GM18520 (cell line): Measurements from ENCODE around the gene SF3B6.
"Not testable (repeated sequence)": the region's sequence is repeated elsewhere in the genome, so short reads cannot be mapped to it uniquely, and the experiment has no call there.

Source experiments
- ATAC-seq: cut with Tn5 transposase; IDR thresholded peaks from one replicate; pipeline ENCODE4 v1.9.1; 2021; ENCODE audit not compliant: unreplicated experiment

SF3B6 gene

DNA sequence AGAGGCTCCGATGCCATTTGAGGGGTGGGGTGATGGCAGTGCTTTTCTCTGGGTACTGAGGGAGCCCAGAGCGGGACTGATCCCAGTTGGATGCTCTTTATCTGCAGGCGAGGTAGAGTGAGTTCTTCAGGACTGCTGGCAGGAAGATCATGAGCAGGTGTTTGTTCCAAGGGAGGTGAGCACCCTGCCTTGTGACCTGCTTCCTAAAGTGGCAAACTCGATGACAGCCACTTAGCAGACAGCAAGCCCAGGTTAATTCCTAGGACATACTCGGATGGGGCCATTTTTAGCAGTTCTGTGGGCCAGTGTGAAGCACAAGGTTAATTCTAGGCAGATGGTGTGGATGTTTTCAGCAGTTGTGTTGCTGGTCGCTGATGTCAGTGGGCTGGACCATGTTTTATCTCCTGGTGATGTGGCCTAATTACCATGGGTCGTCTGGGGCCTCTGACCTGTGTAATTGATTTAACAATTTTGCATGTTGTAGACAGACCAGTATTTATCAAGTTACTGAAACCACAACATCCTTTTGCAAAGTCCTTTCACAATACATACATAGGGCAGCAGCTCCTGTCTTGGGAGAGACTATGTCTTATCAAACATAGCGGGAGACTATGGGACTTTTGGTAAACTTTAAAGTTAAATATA lies 21.6 kb downstream of the SF3B6 start:
- ATAC-seq, result no peak

DNA sequence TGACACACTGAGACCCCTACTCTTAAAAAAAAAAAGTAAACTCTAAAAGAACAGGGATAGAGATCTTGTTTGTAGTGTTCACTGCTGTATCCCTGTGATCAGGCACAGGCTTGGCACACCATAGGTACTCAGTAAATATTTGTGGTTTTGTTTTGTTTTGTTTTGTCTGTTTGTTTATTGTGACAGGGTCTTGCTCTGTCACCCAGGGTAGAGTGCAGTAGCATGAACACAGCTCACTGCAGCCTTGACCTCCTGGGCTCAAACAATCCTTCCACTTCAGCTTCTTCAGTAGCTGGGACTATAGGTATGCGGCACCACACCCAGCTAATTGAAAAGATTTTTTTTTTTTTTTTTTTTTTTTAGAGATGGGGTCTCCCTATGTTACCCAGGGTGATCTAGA lies 23.2 kb downstream of the SF3B6 start:
- no peak for ATAC-seq

- no peak for ATAC-seq
These were observed 24.3 kb downstream of the SF3B6 start for GRCh38 chr2:24051833-24052232.

- ATAC-seq, result no peak
These were observed 25.8 kb downstream of the SF3B6 start for GRCh38 chr2:24050041-24050979.

DNA sequence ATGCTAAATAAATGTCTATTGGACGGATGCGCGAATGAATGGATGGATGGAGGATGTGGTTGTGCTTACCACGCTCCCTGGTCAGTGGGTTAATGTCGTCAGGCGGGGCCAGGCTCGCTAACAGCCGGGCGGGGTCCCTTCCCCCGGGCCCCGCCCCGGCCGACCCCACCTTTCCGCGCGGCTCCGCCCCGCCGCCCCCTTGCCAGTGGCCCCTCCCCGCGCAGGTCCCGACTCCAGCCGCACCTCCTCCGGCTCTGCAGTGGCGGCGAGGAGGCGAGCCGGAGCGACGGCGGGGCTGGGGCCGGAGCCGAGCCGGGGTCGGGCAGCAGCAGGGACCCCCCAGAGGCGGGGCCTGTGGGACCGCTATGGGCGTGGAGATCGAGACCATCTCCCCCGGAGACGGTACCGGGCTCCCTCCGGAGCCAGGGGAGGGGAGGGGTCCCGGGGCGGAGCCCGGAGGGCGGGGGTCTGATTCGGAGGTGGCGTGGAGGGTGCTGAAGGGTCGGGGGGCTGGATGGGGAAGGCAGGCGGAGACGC lies 26.6 kb downstream of the SF3B6 start, which contains the start of gene FKBP1B:
Gene FKBP1B (plus strand): TSS at position 257 of the 537 bp plus-strand sequence. CDS start 109 bp downstream, at position 366.
- no peak for ATAC-seq

DNA sequence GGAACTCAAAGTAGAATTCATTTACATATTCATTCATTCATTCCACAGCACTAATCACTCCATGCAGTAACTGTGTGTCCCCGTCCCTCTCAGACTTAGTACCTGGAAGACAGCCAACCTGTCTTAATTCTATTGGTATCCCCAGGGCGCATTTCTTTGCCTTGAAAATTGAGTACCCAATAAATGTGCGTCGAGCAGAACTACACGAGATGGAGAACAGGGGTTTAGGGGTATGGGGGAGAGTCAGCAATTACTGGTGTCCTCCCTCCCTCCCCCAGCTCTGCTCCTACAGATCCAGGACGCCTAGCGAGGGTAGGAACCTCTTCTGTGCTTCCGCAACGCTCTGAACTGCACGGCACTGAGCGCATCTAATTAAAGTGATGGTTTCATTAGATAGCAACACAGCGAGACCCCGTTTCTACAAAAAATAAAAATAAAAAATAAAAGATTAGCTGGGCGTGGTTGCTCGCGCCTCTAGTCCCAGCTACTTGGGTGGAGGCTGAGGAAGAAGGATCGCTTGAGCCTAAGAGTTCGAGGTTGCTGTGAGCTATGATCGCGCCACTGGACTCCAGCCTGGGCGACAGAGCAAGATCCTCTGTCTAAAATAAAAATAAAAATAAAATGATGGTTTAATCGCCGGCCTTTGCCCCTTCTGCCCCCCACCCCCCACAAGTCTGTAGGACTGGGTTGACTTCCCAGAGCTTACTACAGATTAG lies 27.2 kb downstream of the SF3B6 start:
- no peak for ATAC-seq

- no peak for ATAC-seq
These were observed 28.5 kb downstream of the SF3B6 start for GRCh38 chr2:24047703-24048033.

GRCh38 chr2:24046930-24047702 lies 29.0 kb downstream of the SF3B6 start, which contains the start of gene WDCP:
WDCP (minus strand) TSS chr2:24047391; CDS start chr2:24039494, 7,897 bp downstream.
- ATAC-seq, result peak; percentile 98

DNA sequence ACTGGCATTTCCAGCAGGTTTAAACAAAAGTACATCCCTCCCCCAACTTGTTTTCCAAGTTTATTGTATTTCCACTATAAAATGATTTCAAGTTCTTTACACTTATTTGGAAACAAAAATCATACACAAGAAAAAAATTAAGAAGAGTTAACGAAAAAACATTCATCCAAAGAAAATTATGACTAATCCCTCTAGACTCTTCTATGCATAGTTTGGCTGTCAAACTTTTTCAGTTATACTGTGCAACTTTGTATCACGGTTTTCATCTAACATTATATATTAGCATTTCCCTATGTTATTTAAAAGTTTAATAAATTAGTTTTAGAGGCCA lies 29.6 kb downstream of the SF3B6 start:
- ATAC-seq, result no peak

- ATAC-seq, result no peak
These were observed 30.3 kb downstream of the SF3B6 start for GRCh38 chr2:24045511-24046508.

GRCh38 chr2:24043133-24043532 lies 33.0 kb downstream of the SF3B6 start:
- ATAC-seq, result not testable (repeated sequence)

DNA sequence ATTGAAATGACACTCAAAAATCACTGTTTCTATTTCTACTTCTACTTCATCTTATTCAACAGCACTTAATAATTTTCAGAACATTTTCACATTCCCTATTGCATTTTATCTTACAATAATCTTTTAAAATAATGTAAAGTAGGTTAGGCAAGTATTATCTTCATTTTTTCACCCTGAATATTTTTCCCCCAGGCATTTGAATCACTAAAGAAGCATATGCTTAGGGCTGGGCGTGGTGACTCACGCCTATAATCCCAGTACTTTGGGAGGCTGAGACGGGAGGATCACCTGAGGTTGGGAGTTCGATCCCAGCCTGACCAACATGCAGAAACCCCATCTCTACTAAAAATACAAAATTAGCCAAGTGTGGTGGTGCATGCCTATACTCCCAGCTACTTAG lies 35.6 kb downstream of the SF3B6 start:
- no peak for ATAC-seq

DNA sequence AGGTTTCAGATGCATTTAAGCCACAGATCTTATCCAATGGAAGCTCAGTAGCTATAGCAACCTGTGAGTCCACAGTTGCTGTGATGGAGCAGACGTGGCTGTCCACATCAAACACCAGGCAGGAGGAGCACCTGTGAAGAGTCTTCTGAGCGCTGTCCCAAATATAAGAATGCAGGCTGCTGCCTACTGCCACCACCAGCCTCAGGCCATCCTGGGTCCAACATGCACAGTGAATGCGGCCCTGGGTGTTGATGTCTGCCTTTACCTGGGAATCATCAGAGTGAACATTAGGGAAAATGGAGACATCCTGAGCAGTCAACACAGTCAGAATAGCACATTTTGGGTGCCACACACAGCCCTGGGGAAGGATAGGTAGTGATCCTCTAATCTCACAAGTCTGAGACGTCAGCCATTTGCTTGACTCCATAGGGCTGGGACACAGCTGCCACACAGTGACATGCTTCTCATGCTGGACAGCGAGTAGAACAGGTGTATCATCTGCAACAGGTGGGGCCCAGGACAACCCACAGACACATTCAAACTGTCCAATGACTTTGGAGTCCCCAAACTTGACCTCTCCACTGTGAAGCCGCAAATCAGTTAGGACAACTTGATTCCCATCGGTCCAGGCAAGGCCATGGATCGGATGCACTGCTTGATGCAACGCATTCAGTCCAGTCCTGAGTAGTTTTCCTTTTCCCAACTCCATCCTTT lies 37.2 kb downstream of the SF3B6 start:
- no peak for ATAC-seq

DNA sequence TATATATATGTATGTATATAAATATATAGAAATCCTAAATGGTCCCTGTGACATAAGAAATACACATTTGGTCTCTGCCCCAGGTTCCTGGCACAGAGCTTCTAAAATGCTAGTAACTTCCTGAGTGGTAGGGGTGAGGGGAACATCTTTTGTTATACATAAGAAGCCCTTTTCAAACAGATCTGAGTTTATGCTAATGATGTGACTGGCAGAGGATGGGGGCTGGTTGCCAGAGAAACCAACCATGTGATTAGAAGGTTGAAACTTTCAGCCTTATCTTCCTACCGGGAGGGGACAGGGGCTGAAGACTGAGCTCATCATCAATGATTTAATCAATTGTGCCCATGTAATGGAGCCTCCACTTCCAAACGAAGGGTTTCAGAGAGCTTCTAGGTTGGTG lies 49.9 kb downstream of the SF3B6 start:
- ATAC-seq, result no peak

DNA sequence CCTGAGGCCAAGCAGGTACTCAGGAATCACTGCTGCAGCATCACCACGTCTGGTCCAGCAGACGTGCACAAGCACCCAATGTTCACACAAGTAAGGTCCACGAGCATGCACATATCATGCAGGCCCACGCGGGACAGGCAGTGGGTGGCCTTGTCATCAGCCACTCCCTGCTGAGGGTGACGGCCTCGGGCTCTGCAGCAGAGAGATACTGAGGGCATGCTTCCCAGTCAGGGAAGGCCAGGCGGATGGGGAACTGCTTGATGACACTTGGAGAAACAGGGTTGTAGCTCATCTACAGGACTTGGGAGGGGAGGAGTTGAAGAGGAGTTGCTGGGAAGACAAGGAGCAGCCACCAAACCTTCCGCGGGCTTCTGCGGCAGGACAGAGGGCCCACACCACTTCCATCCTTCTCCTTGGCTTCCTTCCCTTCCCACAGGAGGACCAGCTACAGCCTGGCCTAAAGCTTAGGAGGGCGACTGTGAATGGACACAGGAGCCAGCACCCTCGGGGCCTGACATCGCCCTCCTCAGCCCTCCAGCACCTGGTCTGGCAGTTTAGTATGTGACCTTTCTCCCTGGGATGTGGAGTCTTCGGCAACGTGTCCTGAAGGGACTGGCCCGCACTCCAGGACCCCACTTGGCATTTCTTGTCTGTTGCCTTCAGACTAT lies 51.0 kb downstream of the SF3B6 start:
- no peak for ATAC-seq

DNA sequence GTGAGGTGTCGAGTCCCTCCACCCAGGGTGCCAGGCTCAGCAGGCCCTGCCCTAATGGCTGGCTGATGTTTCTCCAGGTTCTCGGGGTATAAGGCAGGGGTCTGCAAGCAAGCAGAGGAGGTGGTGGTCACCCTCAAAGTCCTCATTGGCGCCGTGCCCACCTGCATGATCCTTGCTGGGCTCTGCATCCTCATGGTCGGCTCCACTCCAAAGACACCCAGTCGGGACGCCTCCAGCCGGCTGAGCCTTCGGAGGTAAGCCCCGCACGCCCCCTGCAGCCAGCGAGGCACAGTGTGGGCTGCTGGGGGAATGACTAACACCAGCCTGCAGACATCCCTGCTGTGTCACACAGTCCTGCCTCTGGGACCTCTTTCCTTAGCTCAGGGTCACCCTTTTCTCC lies 52.1 kb downstream of the SF3B6 start:
- ATAC-seq, result no peak

GRCh38 chr2:24022975-24023575 lies 53.1 kb downstream of the SF3B6 start:
- ATAC-seq, result no peak
